Measurements from ENCODE around the gene ERVW-1.
"Not testable (repeated sequence)": the region's sequence is repeated elsewhere in the genome, so short reads cannot be mapped to it uniquely, and the experiment has no call there.

Gene ERVW-1

DNA sequence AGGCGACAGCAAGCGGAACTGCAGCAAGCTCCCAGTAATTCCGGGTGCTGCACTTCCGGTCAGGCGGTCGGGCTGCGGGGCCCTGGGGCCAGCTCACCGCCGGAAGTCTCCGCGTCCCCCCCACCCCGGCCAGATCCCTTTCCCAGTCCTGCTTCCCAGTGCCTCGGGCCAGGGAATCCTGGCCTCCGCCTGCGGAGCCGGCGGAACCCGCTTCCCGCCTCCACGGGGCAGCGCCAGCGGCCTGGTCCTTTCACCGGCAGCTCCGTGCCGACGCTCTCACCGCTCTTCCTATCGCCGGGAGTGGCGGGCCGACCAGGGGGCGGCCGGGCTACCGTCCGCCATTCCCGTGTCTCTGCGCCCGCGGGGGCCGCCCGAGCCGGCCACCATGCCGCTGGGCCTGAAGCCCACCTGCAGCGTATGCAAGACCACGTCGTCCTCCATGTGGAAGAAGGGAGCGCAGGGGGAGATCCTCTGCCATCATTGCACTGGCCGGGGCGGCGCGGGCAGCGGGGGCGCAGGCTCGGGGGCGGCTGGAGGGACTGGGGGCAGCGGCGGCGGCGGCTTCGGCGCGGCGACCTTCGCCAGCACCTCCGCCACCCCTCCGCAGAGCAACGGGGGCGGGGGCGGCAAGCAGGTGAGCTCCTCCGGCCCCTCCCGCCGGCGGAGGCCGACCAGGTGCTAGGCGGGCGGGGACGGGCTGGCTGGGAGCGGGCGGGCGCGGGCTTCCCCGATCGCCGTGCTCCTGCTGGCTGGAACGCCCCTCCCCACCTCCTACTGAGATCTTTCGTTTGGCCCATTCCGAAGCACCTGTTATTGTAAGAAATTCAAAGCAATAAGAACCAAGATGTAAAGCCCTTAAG lies 30.2 kb downstream of the ERVW-1 start, which contains the start of gene GATAD1:
Gene GATAD1, plus strand, starts transcription at position 138 of the 860 bp plus-strand sequence. Its CDS starts 248 bp downstream, at position 386.
- H3K27ac ChIP-seq (ENCODE audit: low read length) = peak within 1 kb of the TSS; percentile 96
- H3K4me1 ChIP-seq (ENCODE audit: control insufficient read depth in 1 of 2, insufficient read depth in 2 of 2, low read length in 2 of 2) = peaks cover 5% of the 10 kb centered on the region in 2 donors
- H3K4me3 ChIP-seq (ENCODE audit: low read depth in 1 of 2, low read length in 2 of 2) = peak within 1 kb of the TSS; percentile 89 to 91

DNA sequence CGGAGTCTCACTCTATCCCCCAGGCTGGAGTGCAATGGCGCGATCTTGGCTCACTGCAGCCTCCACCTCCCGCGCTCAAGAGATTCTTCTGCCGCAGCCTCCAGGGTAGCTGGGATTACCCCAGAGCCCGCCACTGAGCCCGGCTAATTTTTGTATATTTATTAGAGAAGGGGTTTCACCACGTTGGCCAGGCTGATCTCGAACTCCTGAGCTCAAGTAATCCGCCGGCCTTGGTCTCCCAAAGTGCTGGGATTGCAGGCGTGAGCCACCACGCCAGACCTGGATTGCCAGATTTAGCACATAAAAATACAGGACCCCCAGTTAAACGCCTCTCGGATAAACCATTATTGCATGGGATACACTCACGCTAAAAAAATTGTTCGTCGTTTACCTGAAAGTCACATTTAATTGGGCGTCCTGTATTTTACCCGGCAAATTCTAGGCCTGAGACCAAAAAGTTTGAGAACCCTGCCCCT lies 30.8 kb downstream of the ERVW-1 start:
- Histone ChIP-seq H3K4me3 (ENCODE audit: low read depth in 1 of 2, low read length in 2 of 2) (peak overlapping the region in 1 of 2 donors; percentile 89), H3K4me1 (ENCODE audit: control insufficient read depth in 1 of 2, insufficient read depth in 2 of 2, low read length in 2 of 2) (peaks cover 5% of the 10 kb centered on the region in 2 donors), H3K9me3 (ENCODE audit: control insufficient read depth in 1 of 2, low read length in 2 of 2) (no peaks in the 10 kb centered on the region), H3K36me3 (ENCODE audit: control insufficient read depth in 1 of 2, insufficient read depth in 2 of 2, low read length in 2 of 2) (peaks cover 18 to 21% of the 10 kb centered on the region in 2 donors), H3K27ac (ENCODE audit: low read length) (peak overlapping the region; percentile 96), H3K27me3 (ENCODE audit: low read depth, low read length) (no peaks in the 10 kb centered on the region)

More for the DNA sequence above, 30.2 kb downstream of the ERVW-1 start, which contains the start of gene GATAD1:
- Histone ChIP-seq H3K27me3 (ENCODE audit: low read depth, low read length) (no peaks in the 10 kb centered on the region), H3K9me3 (ENCODE audit: control insufficient read depth in 1 of 2, low read length in 2 of 2) (no peaks in the 10 kb centered on the region), H3K36me3 (ENCODE audit: control insufficient read depth in 1 of 2, insufficient read depth in 2 of 2, low read length in 2 of 2) (peaks cover 25 to 28% of the 10 kb centered on the region in 2 donors)

DNA sequence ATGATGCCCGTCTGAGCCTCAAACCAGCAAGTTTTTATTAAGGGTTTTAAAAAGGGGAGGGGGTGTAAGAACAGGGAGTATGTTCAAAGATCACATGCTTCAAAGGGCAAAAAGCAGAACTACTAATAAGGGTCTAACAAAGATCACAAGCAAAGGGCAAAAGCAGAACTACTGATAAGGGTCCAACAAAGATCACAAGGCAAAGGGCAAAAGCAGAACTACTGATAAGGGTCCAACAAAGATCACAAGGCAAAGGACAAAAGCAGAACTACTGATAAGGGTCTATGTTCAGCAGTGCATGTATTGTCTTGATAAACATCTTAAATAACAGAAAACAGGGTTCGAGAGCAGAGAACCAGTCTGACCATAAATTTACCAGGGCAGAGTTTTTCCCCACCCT lies 35.0 kb downstream of the ERVW-1 start:
- not testable (repeated sequence) for H3K27me3 ChIP-seq (ENCODE audit: low read depth, low read length); H3K27ac ChIP-seq (ENCODE audit: low read length); H3K4me3 ChIP-seq (ENCODE audit: low read depth in 1 of 2, low read length in 2 of 2)

DNA sequence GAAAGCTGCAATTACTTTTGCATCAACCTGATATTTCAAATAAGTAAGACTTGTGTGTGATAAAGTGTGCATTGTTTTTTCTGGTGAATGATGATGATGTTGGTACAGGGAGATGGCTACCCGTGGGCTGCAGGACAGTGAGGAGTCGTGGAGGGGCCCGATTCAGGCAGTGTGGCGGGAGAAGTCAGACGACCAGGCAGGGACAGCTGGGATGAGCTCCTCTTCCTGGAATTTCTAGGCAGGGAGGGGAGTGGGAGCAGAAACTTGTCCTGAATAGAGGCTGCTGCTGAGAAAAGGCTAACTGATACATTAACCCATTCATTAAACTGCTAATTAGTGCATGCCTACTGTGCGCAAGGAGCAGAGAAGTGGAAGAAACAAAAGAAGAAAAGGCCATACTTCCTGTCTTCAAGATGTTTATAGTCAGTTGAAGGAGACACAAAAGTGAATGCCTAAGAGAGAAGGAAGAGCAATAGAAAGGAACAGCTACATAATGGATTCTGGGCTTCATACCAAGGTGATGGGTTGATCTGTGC lies 39.7 kb downstream of the ERVW-1 start:
- Histone ChIP-seq H3K9me3 (ENCODE audit: control insufficient read depth in 1 of 2, low read length in 2 of 2) (no peaks in the 10 kb centered on the region), H3K4me3 (ENCODE audit: low read depth in 1 of 2, low read length in 2 of 2) (no peak overlapping the region), H3K27ac (ENCODE audit: low read length) (no peak overlapping the region), H3K36me3 (ENCODE audit: control insufficient read depth in 1 of 2, insufficient read depth in 2 of 2, low read length in 2 of 2) (no peaks in the 10 kb centered on the region), H3K4me1 (ENCODE audit: control insufficient read depth in 1 of 2, insufficient read depth in 2 of 2, low read length in 2 of 2) (no peaks in the 10 kb centered on the region), H3K27me3 (ENCODE audit: low read depth, low read length) (no peaks in the 10 kb centered on the region)

More for the DNA sequence above, 35.0 kb downstream of the ERVW-1 start:
- H3K9me3 ChIP-seq (ENCODE audit: control insufficient read depth in 1 of 2, low read length in 2 of 2); H3K4me1 ChIP-seq (ENCODE audit: control insufficient read depth in 1 of 2, insufficient read depth in 2 of 2, low read length in 2 of 2); H3K36me3 ChIP-seq (ENCODE audit: control insufficient read depth in 1 of 2, insufficient read depth in 2 of 2, low read length in 2 of 2): not testable (repeated sequence)

DNA sequence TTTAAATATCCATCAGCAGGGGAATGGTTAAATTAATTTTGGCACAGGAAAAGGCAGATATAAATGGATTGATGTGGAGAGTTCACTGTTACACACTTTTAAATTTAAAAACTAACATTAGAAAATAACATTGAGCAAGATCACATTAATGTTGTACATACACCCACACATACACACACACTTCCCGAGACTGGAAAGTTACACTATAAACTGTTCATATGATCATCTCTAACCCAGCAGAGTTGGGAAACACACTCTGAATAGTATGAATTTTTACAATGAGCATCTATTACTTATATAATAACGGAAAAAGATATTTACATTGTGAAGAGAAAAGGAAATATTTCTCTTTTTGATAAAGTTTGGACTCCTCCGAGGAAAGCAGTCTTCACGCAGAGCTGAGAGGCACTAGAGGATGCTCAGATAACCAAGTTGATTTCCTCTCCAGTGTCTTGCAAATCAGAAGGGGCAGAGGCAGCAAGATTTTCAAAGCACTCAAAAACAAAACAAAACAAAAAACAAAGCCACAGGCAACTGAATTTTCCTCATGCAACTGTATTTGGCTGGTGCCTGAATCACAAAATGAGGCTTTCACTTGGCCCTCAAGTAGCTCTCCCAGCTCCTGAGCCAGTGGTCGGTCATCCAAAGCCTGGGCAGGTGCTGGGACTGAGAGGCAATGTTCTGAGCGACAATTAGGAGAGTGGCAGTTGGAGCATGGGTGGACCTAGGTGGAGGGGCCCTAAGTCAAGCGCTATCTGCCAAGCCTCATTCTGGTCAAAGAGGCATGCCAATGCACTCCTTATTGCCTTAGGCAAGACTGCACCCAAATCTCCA lies 40.9 kb downstream of the ERVW-1 start:
- Histone ChIP-seq H3K4me1 (ENCODE audit: control insufficient read depth in 1 of 2, insufficient read depth in 2 of 2, low read length in 2 of 2) (no peaks in the 10 kb centered on the region), H3K9me3 (ENCODE audit: control insufficient read depth in 1 of 2, low read length in 2 of 2) (no peaks in the 10 kb centered on the region), H3K36me3 (ENCODE audit: control insufficient read depth in 1 of 2, insufficient read depth in 2 of 2, low read length in 2 of 2) (no peaks in the 10 kb centered on the region), H3K27me3 (ENCODE audit: low read depth, low read length) (no peaks in the 10 kb centered on the region), H3K27ac (ENCODE audit: low read length) (no peak overlapping the region), H3K4me3 (ENCODE audit: low read depth in 1 of 2, low read length in 2 of 2) (no peak overlapping the region)

DNA sequence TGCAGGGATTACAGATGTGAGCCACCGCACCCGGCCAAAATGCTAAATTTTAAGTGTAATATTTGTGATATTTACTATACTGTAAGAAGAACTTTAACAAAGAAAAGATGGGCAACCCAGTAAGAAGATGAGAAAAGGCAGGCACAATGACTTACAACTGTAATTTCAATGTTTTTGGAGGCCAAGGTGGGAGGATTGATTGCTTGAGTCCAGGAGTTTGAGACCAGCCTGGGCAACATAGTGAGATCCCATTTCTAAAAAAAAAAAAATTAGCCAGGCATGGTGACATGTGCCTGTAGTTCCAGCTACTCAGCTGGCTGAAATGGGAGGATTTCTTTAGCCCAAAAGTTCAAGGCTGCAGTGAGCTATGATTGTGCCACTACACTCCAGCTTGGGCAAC lies 42.2 kb downstream of the ERVW-1 start:
- H3K27ac ChIP-seq (ENCODE audit: low read length) = no peak overlapping the region

DNA sequence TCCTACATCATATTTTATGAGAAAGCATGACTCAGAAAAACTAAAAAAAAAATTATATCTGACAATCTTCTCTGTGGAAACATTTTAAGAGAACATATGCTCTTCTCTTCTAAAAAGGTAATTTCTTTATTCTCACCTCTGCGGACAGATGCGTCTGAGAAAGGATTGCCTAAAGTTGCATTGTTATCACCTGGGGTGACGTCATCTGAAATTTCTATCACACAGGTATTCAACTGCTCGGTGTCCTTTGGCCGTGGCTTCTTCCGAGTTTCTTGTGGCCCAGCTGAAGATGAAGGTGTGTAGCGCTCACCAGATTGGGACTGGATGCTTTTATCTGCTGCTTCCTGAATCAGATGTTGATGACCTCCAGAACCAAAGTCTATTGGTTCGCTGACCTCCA lies 44.7 kb downstream of the ERVW-1 start:
- Histone ChIP-seq H3K4me1 (ENCODE audit: control insufficient read depth in 1 of 2, insufficient read depth in 2 of 2, low read length in 2 of 2) (no peaks in the 10 kb centered on the region), H3K27me3 (ENCODE audit: low read depth, low read length) (no peaks in the 10 kb centered on the region), H3K4me3 (ENCODE audit: low read depth in 1 of 2, low read length in 2 of 2) (no peak overlapping the region), H3K27ac (ENCODE audit: low read length) (no peak overlapping the region), H3K9me3 (ENCODE audit: control insufficient read depth in 1 of 2, low read length in 2 of 2) (no peaks in the 10 kb centered on the region), H3K36me3 (ENCODE audit: control insufficient read depth in 1 of 2, insufficient read depth in 2 of 2, low read length in 2 of 2) (no peaks in the 10 kb centered on the region)

More for the DNA sequence above, 42.2 kb downstream of the ERVW-1 start:
- no peaks in the 10 kb centered on the region for H3K27me3 ChIP-seq (ENCODE audit: low read depth, low read length)
- H3K4me1 ChIP-seq (ENCODE audit: control insufficient read depth in 1 of 2, insufficient read depth in 2 of 2, low read length in 2 of 2) = no peaks in the 10 kb centered on the region
- H3K4me3 ChIP-seq (ENCODE audit: low read depth in 1 of 2, low read length in 2 of 2) = no peak overlapping the region
- no peaks in the 10 kb centered on the region for H3K36me3 ChIP-seq (ENCODE audit: control insufficient read depth in 1 of 2, insufficient read depth in 2 of 2, low read length in 2 of 2)
- no peaks in the 10 kb centered on the region for H3K9me3 ChIP-seq (ENCODE audit: control insufficient read depth in 1 of 2, low read length in 2 of 2)

DNA sequence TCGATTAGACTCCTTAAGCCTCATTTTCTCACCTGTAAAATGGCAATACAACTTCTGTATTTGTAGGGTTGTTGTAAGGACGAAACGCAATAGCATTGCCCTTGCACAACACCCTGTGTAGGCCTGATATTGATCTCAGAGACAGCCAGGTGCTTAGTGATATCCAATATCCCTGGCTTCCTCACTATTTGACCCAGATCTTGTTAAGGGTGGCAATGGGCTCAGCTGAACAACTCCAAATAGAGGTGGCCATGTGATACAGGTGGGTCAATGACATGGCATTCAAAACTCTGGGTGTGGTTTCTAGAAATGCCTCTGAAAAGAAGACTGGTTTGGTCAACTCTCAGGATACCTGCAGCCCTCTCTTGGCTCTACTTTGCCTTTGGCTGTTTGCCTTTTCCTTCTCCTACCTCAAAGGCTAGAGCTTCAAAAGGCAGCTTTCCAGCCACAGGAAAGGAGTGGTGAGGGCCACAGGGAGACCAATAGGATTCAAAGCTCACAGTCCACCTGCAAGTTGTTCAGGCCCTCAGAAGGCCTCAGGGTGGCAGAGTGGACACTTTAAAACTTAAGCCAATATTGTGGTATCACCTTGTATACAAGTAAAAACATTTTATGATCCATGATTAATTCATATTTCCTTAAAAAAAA lies 45.3 kb downstream of the ERVW-1 start:
- no peak overlapping the region for H3K4me3 ChIP-seq (ENCODE audit: low read depth in 1 of 2, low read length in 2 of 2)
- H3K27me3 ChIP-seq (ENCODE audit: low read depth, low read length) = no peaks in the 10 kb centered on the region
- H3K27ac ChIP-seq (ENCODE audit: low read length) = no peak overlapping the region
- H3K4me1 ChIP-seq (ENCODE audit: control insufficient read depth in 1 of 2, insufficient read depth in 2 of 2, low read length in 2 of 2) = no peaks in the 10 kb centered on the region
- no peaks in the 10 kb centered on the region for H3K36me3 ChIP-seq (ENCODE audit: control insufficient read depth in 1 of 2, insufficient read depth in 2 of 2, low read length in 2 of 2)
- no peaks in the 10 kb centered on the region for H3K9me3 ChIP-seq (ENCODE audit: control insufficient read depth in 1 of 2, low read length in 2 of 2)

DNA sequence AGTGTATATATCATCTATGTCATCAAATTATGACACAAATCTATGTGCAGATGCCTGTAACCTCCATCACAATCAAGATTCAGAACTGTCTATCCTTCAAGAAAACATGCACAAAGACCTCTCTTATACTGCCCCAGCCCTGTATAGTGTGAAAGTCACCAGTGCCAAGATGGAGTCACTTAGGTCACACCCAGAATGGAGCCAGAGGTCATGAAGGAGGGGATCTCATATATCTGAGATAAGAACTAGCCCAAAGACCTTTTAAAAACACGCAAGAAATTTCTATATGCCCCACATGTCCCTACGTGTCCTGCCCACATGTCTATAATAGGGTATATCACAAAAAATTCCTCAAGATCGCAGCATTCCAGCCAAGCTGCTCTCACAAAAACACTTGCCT lies 50.6 kb downstream of the ERVW-1 start:
- Histone ChIP-seq H3K27me3 (ENCODE audit: low read depth, low read length) (no peaks in the 10 kb centered on the region), H3K36me3 (ENCODE audit: control insufficient read depth in 1 of 2, insufficient read depth in 2 of 2, low read length in 2 of 2) (no peaks in the 10 kb centered on the region), H3K4me1 (ENCODE audit: control insufficient read depth in 1 of 2, insufficient read depth in 2 of 2, low read length in 2 of 2) (no peaks in the 10 kb centered on the region), H3K9me3 (ENCODE audit: control insufficient read depth in 1 of 2, low read length in 2 of 2) (no peaks in the 10 kb centered on the region), H3K4me3 (ENCODE audit: low read depth in 1 of 2, low read length in 2 of 2) (no peak overlapping the region), H3K27ac (ENCODE audit: low read length) (no peak overlapping the region)

DNA sequence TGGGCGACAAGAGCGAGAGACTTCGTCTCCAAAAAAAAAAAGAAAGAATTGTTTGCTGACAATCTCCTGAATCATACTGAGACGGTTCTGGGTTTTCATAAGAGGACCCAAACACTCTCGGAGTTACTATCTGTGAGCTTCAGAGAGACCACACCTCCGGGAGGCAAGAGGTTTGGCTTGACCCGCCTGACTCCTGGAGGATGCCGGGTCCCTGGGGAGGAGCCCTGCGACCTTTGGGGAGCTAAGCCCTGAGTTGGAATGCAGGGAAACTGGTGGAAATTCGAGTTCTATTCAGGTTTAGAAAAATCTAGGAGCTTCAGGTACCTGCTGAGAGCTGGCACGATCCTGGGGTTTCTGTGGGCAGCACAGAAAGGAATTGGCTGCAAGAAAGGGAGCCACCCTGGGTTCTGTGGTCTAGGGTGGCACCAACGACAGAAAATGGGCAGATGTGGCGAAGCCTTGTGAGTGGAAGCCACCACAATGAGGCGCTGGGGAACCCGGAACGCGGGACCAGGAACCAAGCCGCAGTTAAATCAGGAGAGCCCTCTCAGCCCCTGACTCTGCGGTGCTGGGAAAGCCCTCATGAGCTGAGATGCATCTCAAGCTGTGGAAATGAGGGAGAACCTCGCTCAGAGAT lies 52.3 kb downstream of the ERVW-1 start:
- no peaks in the 10 kb centered on the region for H3K36me3 ChIP-seq (ENCODE audit: control insufficient read depth in 1 of 2, insufficient read depth in 2 of 2, low read length in 2 of 2)
- no peak overlapping the region for H3K27ac ChIP-seq (ENCODE audit: low read length)
- peak overlapping the region in 1 of 2 donors; percentile 45 for H3K4me3 ChIP-seq (ENCODE audit: low read depth in 1 of 2, low read length in 2 of 2)
- H3K9me3 ChIP-seq (ENCODE audit: control insufficient read depth in 1 of 2, low read length in 2 of 2) = no peaks in the 10 kb centered on the region
- H3K4me1 ChIP-seq (ENCODE audit: control insufficient read depth in 1 of 2, insufficient read depth in 2 of 2, low read length in 2 of 2) = no peaks in the 10 kb centered on the region
- no peaks in the 10 kb centered on the region for H3K27me3 ChIP-seq (ENCODE audit: low read depth, low read length)
